Chondrocyte (in vitro differentiated cells): ENCODE measurements around the gene KIF5A. TPM values are rescaled to one million over a fixed set of nuclear protein-coding genes. Genes with fewer than 3 reads are reported as not detected.

Experiments
- DNase-seq: peaks from one replicate; pipeline ENCODE4 v3.0.0; 2021; ENCODE audit warnings: mixed read lengths, low spot score
- H3K27ac Mint-ChIP-seq: one replicate; pipeline ENCODE4 v1.8.0; 2021; ENCODE audit warnings: mild to moderate bottlenecking, moderate library complexity, mixed read lengths; ENCODE audit not compliant: unreplicated experiment
- H3K27me3 Mint-ChIP-seq: 2 replicates; pipeline ENCODE4 v1.8.0; 2021; ENCODE audit warnings: low read depth, mixed read lengths
- H3K36me3 Mint-ChIP-seq: 2 replicates; pipeline ENCODE4 v1.8.0; 2021; ENCODE audit warnings: low read depth, mixed read lengths
- H3K4me1 Mint-ChIP-seq: 2 replicates; pipeline ENCODE4 v1.8.0; 2021; ENCODE audit warnings: low read depth, mild to moderate bottlenecking, mixed read lengths
- H3K4me3 Mint-ChIP-seq: one replicate; pipeline ENCODE4 v1.8.0; 2021; ENCODE audit warnings: mild to moderate bottlenecking, moderate library complexity, mixed read lengths; ENCODE audit not compliant: unreplicated experiment
- H3K9me3 Mint-ChIP-seq: 2 replicates; pipeline ENCODE4 v1.8.0; 2021; ENCODE audit warnings: low read depth, mixed read lengths
- total RNA-seq: library from RNA; stranded (reverse); gene quantifications from 3 replicates; pipeline ENCODE4 v1.2.1, GENCODE V29; 2021
- TF ChIP-seq, protein P1 (sequence below): fragments of 200-600 bp; sonication (generic); IDR thresholded peaks from 2 replicates; pipeline ENCODE4 v1.5.0; 2021; ENCODE audit warnings: antibody characterized with exemption, mild to moderate bottlenecking, moderate library complexity

KIF5A gene
- total RNA-seq, 1 donor from 2014 or later: 3.5 TPM

DNA sequence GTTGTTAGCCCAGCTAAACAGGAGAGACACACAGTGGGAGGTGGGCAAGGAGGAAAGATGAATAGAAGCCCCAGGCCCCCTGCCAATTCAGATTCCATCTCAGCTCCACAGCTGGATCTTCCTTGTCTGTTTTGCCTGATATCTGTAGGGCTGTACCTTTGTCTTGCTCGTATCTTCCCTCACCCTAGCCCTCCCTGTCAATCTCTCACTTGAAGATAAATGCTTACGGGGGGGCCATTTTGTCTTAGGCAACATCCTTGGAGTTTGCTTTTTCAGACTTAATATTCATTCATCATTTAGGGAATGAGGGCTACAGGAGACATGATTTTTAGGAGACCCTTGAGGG, 2.4 kb downstream of the KIF5A start:
- Mint-ChIP-seq H3K4me1 (peaks cover 48% of the 10 kb centered on the region), H3K9me3 (no peaks in the 10 kb centered on the region), H3K4me3 (no peak overlapping the region), H3K27ac (peak overlapping the region; percentile 70), H3K27me3 (peaks cover 10% of the 10 kb centered on the region), H3K36me3 (peaks cover 4% of the 10 kb centered on the region)
- TF ChIP-seq, protein P1, sequence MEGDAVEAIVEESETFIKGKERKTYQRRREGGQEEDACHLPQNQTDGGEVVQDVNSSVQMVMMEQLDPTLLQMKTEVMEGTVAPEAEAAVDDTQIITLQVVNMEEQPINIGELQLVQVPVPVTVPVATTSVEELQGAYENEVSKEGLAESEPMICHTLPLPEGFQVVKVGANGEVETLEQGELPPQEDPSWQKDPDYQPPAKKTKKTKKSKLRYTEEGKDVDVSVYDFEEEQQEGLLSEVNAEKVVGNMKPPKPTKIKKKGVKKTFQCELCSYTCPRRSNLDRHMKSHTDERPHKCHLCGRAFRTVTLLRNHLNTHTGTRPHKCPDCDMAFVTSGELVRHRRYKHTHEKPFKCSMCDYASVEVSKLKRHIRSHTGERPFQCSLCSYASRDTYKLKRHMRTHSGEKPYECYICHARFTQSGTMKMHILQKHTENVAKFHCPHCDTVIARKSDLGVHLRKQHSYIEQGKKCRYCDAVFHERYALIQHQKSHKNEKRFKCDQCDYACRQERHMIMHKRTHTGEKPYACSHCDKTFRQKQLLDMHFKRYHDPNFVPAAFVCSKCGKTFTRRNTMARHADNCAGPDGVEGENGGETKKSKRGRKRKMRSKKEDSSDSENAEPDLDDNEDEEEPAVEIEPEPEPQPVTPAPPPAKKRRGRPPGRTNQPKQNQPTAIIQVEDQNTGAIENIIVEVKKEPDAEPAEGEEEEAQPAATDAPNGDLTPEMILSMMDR: no peak
- no peak for DNase-seq

DNA sequence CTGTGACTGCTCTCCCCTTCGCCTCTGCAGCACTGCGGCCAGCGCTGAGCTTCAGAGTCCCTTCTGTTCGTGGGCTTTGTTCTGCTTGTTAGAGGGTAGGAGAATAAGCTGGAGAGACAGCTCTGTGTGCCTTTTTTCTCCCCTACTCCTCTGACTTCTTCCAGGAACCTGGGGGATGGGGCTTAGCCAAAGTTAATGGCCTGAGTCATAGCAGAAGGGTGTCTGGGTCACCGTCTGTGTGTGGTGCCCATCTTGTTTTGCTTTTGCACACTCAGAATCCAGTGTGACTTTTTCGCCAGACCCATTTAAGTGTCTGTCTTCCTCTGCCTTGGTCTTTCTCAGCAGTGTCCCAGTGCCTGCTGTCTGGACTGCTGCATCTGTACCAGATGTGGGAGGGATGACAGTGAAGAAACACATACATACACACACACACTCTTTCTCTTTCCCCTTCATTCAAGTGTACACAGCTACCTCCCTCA, 3.0 kb downstream of the KIF5A start:
- H3K27me3 Mint-ChIP-seq: peaks cover 10% of the 10 kb centered on the region
- peak overlapping the region; percentile 70 for H3K27ac Mint-ChIP-seq

DNA sequence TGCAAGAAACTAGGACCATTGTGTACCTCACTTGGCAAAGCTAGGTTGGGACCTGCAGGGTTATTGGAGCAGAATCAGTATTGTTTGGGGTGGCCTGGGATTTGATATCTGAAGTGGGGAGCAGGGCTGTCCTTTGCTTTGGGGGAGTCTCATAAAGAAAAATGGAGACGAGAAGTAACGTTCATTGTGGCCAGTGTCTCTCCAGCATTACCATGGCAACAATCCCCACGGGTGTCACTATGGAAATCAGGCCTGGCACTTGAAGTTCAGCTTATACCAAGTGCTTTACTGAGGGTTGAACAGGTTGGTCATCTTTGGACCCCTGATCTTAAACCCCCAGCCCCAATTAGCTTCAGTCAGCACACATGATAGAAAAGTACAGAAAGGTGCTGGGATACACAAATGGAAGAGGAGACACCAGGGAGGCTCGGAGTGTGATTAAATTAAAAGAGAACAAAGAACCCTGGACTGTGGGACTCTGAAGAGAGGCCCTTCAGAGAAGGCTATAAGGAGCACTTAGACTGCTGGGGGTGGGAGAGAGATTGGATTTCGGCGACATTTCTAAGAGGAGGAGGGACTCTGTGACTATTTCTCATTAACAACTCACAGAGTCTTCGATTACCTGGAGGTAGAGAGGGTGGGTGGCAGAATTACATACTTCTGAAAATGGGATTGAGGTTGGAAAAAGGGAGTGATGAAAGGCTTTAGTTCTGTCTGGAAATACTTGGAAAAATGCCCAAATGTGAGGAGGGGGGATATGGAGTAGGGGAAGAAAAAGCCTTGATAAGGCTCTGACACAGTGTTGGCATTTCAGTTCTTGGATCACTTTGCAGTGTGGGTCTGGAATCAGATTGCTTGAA, 3.7 kb downstream of the KIF5A start:
- TF ChIP-seq, protein P1: no peak
- Mint-ChIP-seq H3K27ac (peak overlapping the region; percentile 70), H3K36me3 (peaks cover 4% of the 10 kb centered on the region), H3K4me3 (peak overlapping the region; percentile 5), H3K4me1 (peaks cover 45% of the 10 kb centered on the region), H3K27me3 (peaks cover 7% of the 10 kb centered on the region), H3K9me3 (no peaks in the 10 kb centered on the region)
- no peak for DNase-seq

More for the DNA sequence above, 3.0 kb downstream of the KIF5A start:
- H3K9me3 Mint-ChIP-seq: no peaks in the 10 kb centered on the region
- H3K4me1 Mint-ChIP-seq: peaks cover 45% of the 10 kb centered on the region
- TF ChIP-seq, protein P1: no peak
- DNase-seq: no peak
- H3K4me3 Mint-ChIP-seq: peak overlapping the region; percentile 5
- peaks cover 4% of the 10 kb centered on the region for H3K36me3 Mint-ChIP-seq

DNA sequence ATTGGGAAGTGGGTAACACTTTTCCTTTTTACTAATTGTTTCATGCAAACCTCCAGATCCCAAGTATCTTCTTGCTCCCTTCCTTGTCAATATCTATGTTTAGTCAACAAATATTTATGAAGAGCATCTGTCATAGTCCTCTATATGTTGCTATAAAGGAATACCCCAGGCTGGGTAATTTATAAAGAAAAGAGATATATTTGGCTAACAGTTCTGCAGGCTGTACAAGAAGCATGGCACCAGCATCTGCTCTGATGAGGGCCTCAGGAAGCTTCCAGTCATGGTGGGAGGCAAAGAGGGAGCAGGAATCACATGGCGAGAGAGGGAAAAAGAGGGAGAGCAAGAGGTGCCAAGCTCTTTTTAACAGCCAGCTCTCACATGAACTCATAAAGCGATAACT, 4.6 kb downstream of the KIF5A start:
- Mint-ChIP-seq H3K4me3 (no peak overlapping the region), H3K27me3 (peaks cover under 1% of the 10 kb centered on the region), H3K36me3 (peaks cover 4% of the 10 kb centered on the region), H3K9me3 (no peaks in the 10 kb centered on the region), H3K27ac (no peak overlapping the region), H3K4me1 (peaks cover 41% of the 10 kb centered on the region)
- no peak for DNase-seq
- TF ChIP-seq, protein P1: no peak

DNA sequence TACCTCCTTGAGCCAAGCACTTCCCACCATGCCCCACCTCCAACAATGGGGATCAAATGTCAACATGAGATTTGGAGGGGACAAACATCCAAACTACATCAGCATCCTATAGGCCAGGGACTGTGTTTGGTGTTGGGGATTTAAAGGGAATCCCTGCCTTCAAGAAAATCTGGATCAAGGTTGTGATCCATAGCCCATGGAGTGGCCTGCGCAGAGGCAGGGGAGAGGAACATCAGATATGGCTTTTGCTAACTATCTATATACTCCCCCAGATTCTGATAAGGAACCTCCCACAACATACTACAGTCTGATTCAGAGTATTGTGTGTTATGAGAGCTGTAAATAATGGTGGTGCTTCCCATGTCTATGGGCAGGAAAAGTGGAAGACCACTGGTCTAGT, 5.1 kb downstream of the KIF5A start:
- Mint-ChIP-seq H3K27me3 (no peaks in the 10 kb centered on the region), H3K4me3 (no peak overlapping the region), H3K4me1 (peaks cover 39% of the 10 kb centered on the region), H3K9me3 (no peaks in the 10 kb centered on the region), H3K27ac (no peak overlapping the region), H3K36me3 (peaks cover 4% of the 10 kb centered on the region)
- DNase-seq: no peak
- TF ChIP-seq, protein P1: no peak
